ENCODE data around the gene UFC1.

UFC1 gene

DNA sequence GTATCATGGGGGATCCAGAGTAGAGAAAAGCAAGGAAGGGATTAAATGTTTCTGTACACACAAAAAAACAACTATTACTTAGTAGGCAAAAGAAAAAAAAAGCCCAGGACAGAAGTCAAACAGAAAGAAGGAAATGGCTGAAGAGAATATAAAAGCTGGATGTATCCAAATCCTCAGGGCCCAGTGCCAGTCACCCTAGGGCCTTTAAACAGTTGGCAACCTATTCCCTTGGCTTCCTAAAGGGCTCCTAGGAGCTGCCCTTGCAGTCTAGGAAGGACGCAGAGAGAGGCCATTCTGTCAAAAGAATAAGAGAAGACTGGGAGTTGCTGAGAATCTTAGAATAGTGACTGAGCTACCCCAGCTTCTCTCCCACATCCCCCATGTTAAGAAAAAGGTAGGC lies 18.6 kb downstream of the UFC1 start:
- no peak for DNase-seq

DNA sequence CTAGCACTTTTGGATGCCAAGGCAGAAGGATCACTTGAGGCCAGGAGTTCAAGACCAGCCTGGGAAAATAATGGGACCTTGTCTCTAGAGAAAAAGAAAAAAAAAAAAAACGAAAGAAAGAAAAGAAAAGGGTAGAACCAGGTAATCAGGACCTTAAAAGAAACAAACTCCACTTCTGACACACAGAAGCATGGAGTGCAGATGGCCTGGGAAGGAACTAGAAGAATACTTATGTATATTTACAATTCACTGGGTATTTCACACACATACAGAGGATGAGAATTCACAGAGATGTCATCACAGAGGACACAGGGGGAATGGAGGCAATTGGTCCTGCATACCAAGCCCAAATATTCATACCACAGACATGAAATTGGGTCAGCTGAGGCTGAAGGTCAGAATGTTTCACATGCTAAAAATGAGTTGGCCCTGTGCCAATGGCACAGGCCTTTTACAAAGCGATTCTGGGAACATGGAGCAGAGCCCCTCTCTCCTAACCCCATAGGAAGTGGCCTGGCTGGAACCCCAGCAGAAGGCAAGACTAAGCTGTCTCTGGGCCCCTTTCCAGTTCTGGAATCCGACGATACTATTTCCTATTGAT lies 19.1 kb downstream of the UFC1 start:
- no peak for DNase-seq

DNA sequence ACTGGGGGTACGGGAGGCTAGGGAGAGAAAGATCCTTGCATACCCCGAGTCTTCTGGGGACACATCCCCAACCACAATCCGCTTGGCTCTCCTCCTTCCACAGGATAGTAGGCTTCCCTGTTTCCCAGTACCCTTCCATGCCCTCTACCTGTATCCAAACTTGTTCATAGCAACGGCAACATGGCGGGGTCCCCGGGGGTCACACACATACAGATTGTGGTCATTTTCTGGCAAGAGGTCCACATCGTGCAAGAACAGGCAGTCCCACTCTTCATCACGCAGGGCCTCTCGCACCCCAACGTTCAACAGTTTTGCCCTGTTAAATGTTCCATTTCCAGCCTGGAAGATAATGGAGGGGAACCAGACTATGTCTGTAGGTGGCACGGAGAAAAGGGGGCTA lies 19.9 kb downstream of the UFC1 start:
- no peak for DNase-seq

DNA sequence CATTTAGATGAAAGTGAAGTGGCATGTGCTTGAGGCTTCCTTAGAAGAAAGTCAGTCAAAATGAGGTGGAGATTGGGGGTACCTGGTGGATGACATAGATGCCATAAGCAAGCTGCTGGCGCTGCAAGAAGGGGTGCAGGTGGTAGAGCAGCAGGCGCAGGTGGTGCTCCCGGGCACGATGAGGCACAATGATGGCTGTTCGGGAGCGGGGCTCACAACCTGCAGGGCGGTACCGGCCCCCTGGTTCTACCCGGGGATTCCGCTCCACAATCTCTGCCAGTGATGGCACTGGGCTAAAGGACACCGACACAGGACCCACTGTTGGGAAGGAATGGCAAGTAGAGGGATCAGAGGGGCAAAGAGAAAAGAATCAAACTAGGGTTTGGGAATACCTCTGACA lies 21.1 kb downstream of the UFC1 start:
- DNase-seq, result no peak

DNA sequence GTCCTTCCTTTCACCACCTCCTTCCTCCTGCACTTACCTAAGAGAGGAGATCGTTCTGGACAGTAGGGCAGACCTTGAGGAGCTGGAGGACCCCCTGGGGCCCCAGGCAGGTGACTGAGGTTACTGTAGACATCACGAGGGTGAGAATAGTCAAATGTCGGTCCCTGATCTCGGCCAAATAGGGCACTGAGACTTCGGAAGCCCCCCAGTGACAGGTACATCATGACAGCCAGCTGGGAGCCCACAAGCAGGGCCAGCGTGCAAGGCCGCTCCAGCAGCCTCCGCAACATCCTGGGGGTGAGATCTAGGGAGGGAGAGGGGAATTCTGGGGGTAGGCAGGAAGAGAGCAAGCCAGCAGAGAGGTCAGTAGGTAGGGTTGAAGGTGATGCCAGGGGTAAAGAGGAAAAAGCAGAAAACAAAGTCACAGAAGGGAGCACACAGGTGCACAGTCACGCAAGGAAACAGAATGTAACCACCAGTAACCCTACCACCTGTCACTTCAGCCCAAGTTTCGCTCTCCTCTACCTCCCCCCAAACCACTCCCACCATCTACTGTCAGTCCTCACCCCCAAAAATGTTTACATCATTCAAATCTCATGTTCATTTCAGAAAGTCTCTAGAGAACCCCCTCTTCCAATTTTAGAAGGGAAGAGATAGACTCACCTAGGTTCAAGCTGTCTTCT lies 22.1 kb downstream of the UFC1 start:
- DNase-seq, result no peak

DNA sequence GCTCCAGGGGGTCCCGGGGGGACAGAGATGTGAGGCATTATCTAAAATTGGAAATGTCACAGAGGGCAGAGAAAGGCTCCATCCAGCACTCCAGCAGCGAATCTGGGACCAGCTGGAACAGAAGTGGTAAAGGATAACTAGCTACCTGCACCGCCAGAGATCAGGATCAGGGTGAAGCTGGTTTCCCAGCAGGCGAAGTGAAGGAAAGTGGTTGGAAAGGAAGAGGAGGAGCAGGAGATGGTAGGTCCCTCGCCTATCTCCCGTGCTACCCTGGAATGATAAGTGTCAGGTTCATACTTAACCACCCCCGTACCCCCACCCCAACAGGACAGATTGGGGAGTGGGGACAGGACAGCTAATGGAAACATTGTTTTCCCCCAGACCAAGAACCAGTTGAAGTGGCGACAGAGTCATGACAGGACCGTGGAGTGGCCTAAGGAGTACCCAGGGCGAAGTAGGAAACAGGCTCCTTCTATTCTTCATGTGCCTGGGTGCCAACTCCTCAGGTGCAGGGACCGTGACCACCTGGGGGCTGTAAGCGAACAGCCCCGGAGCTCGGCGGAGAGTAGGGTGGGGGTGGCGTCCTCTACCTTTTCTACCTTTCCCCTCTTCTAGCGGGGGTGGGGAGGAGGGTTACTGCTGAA lies 22.8 kb downstream of the UFC1 start:
- DNase-seq, result no peak

DNA sequence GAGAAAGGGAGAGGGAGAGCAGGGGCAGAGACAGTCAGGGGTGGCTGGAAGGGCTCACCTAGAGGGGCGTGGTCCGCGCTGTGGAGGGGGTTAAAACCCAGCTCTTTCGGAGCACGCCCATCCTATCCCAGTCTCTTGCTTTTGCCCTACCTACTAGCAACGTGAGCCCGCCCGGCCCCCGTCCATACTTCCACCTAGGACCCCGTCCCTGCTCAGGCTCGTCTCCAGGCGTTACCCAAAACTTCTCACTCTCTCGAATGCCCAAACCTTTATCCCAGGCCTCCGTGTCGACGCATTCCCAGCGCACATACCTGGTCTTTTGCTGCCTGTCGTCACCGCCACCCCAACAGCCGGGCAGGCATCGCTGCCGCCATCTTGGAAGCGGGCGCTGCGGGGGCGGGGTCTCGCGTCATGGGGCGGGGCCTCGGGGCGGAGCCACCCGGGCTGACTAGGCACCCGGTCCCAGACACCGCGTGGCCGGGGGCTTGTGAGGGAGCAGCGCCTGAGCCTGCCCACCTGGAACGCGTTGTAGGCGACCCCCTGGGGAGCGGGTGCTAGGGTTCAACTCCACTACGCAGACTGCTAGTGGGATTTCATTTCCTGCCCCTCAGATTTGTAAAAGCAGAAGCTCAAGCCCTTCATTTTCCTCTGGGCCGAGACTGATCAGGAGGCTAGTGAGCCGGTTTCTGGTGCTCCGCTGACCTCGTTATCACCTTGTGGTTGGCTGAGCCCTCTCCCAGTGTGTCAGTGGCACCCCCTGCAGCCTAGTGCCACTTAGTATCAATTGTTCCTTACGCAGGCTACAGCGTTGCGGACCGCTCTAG lies 23.5 kb downstream of the UFC1 start, which contains the start of gene B4GALT3:
TSS of gene B4GALT3 (minus strand) at position 396 of the 824 bp plus-strand sequence. CDS start 1,447 bp downstream, outside the sequence.
- DNase-seq, result peak; percentile 80 to 90 (median 87)

DNA sequence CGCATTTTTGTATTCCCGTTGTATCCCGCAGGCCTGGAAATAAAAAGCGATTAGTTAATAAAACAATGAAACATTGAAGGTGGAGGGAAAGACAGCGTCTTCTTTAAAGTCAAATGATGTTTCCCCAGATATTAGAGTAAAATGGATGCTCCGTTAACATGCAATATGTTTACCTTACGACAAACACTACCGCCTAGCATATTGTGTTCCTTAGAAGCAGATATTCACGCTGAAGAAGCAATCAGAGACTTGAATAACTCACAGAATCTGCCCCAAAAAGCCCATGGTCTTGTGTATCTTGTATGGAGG lies 24.1 kb downstream of the UFC1 start:
- no peak for DNase-seq

DNA sequence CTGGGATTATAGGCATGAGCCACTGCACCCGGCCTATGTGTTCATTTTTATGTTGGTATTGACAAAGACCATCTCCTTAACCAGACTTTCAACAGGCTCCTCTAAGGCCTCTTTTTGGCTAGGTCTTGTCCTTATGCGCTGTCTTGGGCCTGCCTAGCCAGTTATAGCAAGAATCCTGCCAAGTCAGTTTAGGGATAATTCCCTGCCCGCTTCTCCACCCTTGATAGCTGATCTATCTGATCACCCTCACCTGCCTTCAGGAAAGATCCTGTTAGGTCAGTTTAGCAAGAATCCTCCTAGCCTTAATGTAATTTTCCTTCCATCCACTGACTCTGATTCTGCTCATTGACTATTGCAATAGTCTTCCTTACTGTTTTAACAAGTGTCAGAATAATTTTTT lies 25.9 kb downstream of the UFC1 start:
- DNase-seq, result no peak

DNA sequence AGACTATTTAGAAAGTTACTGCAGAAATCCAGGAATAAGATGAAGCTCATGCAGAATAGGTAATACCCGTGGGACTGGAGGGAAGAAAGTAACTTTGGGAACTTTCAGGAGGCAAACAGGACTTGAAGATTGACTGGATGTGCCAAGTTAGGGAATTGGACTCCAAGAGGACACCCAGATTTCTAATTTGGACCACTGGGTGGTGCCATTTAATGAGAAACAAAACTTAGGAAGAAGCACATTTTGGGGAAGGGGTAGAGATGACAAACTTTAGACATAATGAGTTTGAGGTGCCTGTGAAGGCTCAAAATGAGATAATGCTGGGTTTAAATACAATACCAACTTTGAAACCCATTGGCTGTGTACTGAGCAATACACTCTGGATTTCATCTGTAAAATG lies 26.9 kb downstream of the UFC1 start:
- peak in 1 of 5 donors; percentile 41 for DNase-seq

DNA sequence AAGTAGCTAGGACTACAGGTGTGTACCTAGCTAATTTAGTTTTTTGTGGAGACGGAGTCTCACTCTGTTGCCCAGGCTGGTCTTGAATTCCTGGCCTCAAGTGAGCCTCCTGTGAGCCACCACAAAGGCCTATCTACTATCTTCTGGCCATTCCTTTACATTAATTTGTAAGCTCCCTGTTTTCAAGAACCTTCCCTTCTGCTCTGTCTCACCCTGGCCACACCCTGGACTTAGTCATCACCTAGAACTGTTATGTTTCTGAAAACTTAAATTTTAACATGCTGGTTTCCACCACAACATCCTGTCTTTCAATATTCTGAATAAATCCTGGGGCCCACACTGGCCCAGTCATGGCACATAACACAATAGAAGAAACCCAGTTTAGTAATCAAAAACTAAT lies 28.4 kb downstream of the UFC1 start:
- DNase-seq, result peak in 2 of 5 donors; percentile 19 to 91

DNA sequence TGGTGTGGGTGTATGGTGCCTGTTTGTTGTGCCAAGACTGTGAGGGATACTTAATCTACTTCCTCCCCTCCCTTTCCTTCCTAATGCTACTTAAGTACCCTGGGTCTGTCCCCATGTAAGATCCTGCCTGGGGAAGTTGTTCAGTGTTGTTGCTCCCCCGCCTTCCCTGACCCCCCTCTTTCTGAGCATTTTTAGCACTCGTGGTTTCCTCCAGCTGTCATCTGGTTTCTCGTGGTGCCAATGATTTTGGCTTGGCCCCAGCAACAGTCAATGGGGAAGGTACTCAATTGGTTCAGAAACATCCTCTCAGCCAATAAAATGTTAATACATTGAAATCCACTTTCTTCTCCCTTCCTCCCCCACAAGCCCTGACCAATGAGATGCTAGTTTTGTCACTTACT lies 31.5 kb downstream of the UFC1 start:
- DNase-seq, result peak; percentile 50 to 94 (median 69)

DNA sequence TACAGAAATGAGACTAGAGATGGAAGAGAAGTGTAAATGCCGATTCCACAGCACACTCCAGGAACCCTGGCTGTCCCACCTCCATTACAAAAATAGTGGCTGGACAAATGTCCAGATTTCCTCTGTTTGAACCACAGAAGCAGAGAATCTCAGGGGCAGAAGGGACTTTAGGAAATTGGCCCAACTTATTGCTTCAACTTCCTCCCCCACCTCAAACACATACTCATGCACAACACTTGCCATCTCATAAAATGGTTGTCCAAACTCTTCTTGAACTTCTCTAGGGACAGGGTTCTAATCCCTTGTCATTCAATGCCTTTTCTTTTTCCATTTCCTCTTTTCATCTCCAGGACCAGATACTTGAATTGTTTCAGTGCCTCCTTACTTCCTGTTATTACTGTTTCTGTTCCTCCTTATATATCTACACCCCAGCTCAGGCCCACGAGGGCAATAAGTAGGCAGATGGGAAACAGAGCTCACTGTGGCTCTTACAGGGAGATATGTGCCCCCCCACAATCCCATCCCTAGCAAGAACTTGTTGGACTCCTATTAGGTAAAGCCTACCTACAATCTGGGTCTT lies 32.0 kb downstream of the UFC1 start:
- DNase-seq, result no peak

DNA sequence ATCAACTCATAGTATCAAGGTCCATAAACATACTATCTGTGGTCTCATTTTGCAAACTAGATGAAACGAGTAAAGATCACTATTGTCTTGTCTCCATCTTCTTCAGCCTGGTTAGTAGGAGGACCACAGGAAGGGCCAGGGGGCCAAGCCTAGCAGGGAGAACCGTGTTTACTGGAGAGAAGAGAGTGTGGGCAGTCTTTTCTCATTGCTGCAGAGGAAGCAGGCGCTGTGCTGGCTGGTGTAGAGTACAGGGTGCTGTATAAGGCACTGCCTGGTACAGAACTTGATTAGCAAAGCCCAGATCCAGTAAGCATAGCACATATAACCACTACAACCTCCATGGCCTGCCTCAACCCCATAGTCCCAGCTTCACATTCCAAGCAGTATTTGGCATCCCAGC lies 33.5 kb downstream of the UFC1 start:
- DNase-seq, result no peak

DNA sequence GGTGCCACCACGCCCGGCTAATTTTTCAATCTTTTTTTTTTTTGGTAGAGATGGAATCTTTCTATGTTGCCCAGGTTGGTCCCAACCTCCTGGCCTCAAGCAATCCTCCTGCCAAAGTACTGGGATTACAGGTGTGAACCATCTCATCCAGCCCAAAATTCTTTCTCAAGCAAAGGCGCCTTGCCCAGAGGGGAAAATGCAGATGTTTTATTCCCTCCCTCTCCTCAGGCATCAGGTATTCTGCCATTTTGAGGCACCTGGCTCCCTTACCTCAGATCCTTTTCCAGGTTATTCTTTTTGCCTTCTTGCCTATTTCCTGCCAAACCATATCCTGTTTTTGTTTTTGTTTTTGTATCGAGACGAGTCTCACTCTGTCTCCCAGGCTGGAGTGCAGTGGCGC lies 34.6 kb downstream of the UFC1 start:
- no peak for DNase-seq

DNA sequence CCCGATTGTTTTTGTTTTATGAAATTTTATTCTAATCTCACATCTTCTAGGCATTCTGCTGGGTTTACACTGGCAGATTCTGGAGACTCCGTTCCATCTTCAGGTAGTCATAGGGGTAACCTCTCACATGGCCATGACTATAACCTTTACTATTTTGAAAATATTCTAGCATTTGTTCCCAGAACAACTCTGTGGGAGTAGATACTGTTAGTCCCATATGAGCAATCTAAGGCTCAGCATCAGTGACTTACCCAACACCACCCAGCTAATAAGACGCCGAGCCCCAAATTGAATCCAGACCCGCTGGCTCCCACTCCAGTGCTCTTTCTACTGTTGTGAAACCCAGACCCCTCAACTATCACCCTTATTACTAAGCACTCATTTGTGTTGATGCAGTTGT lies 35.3 kb downstream of the UFC1 start:
- DNase-seq, result no peak

DNA sequence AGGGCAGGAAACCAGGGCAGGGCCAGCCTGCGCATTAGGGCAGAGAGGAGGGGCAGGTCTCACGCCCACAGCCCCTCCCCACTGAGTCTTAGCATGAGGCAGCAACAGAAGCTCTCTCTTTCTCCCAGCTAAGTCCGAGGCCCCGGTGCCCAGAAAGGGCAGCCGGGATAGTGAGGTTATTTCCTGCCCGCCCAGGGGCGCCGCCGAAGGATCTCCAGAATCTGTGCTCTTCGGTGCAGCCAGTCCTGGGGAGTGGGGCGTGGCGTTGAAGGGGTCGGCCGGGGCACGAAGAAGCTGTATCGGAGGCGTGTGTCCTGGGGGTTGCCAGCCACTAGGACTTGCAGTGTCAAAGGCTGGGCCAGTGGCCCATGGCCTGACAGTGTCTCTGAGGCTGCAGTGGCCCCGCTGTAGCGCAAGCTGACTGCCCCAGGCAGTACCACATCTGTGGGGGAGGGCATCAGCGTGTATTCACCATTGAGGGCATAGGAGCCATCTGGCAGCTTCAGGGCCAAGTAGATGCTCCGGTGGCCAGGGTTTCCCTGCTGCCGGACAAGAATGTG lies 37.3 kb downstream of the UFC1 start:
- no peak for DNase-seq

DNA sequence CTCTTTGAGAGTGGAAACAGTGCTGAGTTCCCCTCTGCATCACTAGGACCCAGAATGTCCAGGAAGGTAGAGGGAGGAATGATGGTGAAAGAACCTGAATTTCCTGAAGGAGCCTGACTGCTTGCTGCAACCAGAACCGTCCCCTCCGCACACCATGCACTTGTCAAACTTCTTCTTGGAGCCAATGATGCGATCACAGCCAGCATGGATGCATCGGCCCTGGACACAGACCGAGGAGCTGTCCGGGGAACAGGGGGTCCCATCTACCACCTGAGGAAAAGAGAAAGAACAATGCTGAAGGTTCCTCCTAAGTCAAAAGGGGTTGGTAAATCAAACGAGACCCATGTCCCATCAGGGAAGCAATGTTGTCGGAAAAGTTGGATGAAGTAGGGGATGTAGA lies 38.2 kb downstream of the UFC1 start:
- no peak for DNase-seq

DNA sequence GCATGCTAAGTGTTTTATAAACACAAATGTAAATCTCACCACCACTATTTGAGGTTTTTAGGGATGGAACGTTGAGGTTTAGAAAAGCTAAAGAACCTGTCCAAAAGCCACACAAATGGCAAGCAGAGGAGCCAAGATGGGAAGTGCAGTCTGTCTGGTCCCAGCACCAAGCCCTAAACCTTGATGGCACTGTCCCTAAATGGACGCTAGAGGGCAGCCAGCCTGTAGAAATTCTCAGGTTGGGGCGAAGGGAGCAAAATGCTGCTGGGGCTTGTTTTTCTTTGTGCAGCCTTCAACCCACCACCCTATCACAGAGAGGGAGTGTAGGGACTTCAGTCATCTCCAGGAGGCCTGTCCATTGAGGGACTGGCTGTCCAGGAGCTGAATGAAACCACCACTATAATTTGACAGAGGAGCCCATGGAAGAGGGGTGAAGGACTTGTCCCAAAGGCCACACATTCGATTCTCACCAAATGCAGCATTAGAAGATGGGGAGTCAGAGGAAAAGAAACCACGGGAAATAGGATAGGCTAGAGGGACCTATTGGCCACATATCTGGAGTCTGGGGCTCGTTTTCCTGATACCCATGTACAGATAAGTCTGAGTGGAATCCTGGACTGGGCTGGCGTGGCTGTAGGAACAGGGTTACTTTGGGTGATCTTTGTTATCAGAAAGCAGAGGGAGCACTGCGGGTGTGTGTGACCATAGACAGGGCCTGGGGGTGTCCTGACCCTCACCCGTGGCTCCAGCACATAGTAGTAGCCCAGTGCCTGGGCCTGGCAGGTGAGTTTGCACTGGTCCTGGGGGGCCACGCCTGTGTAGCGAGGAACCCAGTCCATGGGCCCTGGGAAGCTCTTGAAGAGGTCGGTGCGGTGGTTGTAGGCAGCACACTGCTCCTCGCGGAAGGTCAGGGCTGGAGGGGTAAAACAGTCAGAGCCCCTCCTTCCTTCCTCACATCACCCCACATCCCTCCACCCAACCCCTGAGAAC lies 39.0 kb downstream of the UFC1 start:
- peak; percentile 30 to 79 (median 47) for DNase-seq

DNA sequence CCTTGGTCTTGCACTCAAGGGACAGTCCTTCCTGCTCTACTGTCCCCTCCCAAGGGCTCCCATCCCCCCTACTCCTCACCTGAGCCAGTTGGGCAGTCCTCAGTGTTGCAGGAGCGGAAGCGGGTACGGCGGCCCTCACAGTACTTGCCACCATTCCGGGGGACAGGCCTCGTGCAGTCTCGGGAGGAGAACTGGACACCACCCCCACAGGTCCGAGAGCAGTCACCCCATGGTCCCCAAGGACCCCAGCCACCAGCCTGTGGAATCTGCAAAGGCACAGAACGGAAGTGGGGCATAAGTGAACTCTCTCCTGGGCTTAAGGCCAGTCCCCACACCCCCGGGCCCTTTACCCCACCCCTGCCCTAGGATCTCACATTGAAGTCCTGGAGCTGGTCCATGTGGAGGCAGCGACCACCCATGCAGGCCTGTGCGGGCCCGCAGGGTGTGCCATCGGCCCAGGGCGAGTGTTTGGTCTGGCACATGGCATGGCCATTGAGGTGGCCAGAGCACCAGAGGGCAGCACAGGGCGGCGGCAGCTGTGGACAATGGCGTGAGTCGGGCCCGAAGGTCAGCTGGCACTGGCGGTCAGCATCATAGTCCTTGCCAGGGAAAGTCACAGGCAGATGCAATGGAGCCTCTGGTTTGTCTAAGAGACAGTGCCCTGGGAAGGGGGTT lies 39.9 kb downstream of the UFC1 start:
- DNase-seq, result no peak

DNA sequence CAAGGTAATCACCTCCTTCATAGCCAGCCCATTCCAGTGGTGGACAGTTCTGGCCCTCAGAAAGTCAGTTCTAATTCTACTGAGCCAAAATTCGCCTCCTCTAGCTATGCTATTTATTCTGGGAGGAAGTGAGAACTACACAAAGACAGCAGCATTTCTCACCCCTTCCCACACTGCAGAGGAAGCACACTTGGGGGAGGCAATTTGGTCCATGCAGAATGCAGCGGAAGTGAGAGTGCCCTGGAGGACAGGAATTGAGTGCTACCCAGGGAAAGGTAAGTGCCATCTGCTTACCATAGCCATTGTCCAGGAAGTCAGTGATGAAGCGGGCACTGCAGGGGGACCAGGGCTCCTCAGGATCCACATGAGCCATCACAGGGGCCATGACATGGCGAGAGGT lies 41.4 kb downstream of the UFC1 start:
- no peak for DNase-seq
